HG03039 (cell line): ENCODE data around the gene HMCN1.

Source experiments
- ATAC-seq: cut with Tn5 transposase; IDR thresholded peaks from one replicate; pipeline ENCODE4 v1.9.1; 2021; ENCODE audit warnings: mild to moderate bottlenecking, moderate library complexity; ENCODE audit not compliant: unreplicated experiment

The HMCN1 gene

GRCh38 chr1:186002406-186002805, 268.2 kb downstream of the HMCN1 start:
- ATAC-seq, result no peak

- no peak for ATAC-seq
Measured at GRCh38 chr1:186009039-186009737, 275.0 kb downstream of the HMCN1 start.

GRCh38 chr1:186014370-186015037, 280.3 kb downstream of the HMCN1 start:
- no peak for ATAC-seq

GRCh38 chr1:186016856-186017255, 282.7 kb downstream of the HMCN1 start:
- no peak for ATAC-seq

- ATAC-seq, result no peak
Measured at GRCh38 chr1:186022184-186022583, 288.0 kb downstream of the HMCN1 start.

- ATAC-seq, result no peak
Measured at GRCh38 chr1:186026946-186027345, 292.8 kb downstream of the HMCN1 start.

- ATAC-seq, result no peak
Measured at GRCh38 chr1:186027621-186028020, 293.4 kb downstream of the HMCN1 start.

GRCh38 chr1:186030453-186030852, 296.3 kb downstream of the HMCN1 start:
- no peak for ATAC-seq

- no peak for ATAC-seq
Measured at GRCh38 chr1:186033847-186034271, 299.7 kb downstream of the HMCN1 start.

- ATAC-seq, result no peak
Measured at GRCh38 chr1:186042230-186042629, 308.0 kb downstream of the HMCN1 start.

- no peak for ATAC-seq
Measured at GRCh38 chr1:186043296-186043695, 309.1 kb downstream of the HMCN1 start.

GRCh38 chr1:186044079-186044685, 310.0 kb downstream of the HMCN1 start:
- ATAC-seq, result no peak

- no peak for ATAC-seq
Measured at GRCh38 chr1:186046437-186047211, 312.4 kb downstream of the HMCN1 start.

- ATAC-seq, result no peak
Measured at GRCh38 chr1:186050360-186050759, 316.2 kb downstream of the HMCN1 start.

- ATAC-seq, result no peak
Measured at GRCh38 chr1:186054003-186054402, 319.8 kb downstream of the HMCN1 start.

- ATAC-seq, result no peak
Measured at GRCh38 chr1:186054932-186055331, 320.7 kb downstream of the HMCN1 start.

- ATAC-seq, result no peak
Measured at GRCh38 chr1:186055846-186056245, 321.7 kb downstream of the HMCN1 start.

- no peak for ATAC-seq
Measured at GRCh38 chr1:186057086-186057485, 322.9 kb downstream of the HMCN1 start.

GRCh38 chr1:186059311-186059710, 325.1 kb downstream of the HMCN1 start:
- ATAC-seq, result no peak

- no peak for ATAC-seq
Measured at GRCh38 chr1:186059752-186060151, 325.6 kb downstream of the HMCN1 start.

GRCh38 chr1:186060226-186060625, 326.0 kb downstream of the HMCN1 start:
- no peak for ATAC-seq
